ENCODE results near the gene TMED9. TPM values are rescaled to one million over a fixed set of nuclear protein-coding genes. Genes with fewer than 3 reads are reported as not detected.
A peak's percentile ranks its signal among the peaks of the same experiment; 100 is the strongest.

Gene TMED9
- total and polyA plus RNA-seq, 9 of the 15 experiments (the other 6 are each of a cell fraction or from before 2014, with no cell fraction given) = 43.7 to 301 (median 90.0) TPM

DNA sequence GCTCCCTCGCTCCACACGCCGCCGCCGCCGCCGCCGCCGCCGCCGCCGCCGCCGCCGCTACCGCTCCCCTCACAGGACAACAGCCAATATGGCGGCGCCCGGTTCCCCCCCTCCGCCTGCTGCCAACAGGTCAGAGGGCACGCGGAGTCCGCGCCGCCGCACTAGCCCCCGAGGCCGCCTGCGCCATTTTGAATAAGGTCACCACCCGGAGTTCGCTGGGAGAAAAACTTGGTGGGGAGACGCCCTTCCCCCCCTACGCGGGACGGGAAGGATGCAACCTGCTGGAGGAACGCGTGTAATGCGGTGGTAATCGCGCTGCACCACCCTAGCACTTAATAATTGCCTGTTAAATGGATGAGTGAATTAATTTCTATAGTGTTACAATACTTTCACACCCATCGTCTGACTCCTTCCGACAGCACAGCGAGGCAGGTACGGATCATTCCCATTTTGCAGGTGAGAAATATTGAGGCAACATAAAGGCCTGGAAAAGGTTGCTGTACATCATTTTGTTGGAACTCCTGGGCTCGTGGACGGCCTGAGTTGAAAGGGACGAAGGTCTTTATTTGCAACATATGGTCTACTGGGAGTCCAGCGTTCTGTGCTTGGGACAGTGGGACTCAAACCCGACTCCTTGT lies 37.4 kb upstream of the TMED9 start, which contains the start of gene FAM193B (continued):
- TF ChIP-seq, protein P1, sequence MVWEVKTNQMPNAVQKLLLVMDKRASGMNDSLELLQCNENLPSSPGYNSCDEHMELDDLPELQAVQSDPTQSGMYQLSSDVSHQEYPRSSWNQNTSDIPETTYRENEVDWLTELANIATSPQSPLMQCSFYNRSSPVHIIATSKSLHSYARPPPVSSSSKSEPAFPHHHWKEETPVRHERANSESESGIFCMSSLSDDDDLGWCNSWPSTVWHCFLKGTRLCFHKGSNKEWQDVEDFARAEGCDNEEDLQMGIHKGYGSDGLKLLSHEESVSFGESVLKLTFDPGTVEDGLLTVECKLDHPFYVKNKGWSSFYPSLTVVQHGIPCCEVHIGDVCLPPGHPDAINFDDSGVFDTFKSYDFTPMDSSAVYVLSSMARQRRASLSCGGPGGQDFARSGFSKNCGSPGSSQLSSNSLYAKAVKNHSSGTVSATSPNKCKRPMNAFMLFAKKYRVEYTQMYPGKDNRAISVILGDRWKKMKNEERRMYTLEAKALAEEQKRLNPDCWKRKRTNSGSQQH (CRISPR knock-in tag; IDR thresholded peaks at IDR 0.05) = no peak
- TF ChIP-seq BACH1 (tag; IDR thresholded peaks at IDR 0.05) (no peak; the same call in 1 of the 2 replicates), RBM25 (IDR thresholded peaks at IDR 0.05; ENCODE audit: low read depth, low read length, severe bottlenecking) (peak; percentile 91), KDM4B (IDR thresholded peaks at IDR 0.05; ENCODE audit: borderline replicate concordance in 2 of 2, low read depth in 1 of 2) (peak in 1 of 2 experiments; percentile 57; a peak in 1 of 4 replicates), ZNF668 (CRISPR knock-in tag; IDR thresholded peaks at IDR 0.05) (no peak), MAZ (CRISPR knock-in tag; conservative IDR thresholded peaks at IDR 0.05 in 1 of 2, IDR thresholded peaks at IDR 0.05 in 1 of 2) (peak; percentile 68 to 74), PPARD (CRISPR knock-in tag; IDR thresholded peaks at IDR 0.05) (no peak), ELF2 (CRISPR knock-in tag; IDR thresholded peaks at IDR 0.05) (no peak), SMAD4 (CRISPR knock-in tag; conservative IDR thresholded peaks at IDR 0.05) (0 out of 2 replicates have a peak, but pooled peaks have one; percentile 48), ZFX (CRISPR knock-in tag; IDR thresholded peaks at IDR 0.05) (peak; percentile 40), PBX2 (CRISPR knock-in tag; IDR thresholded peaks at IDR 0.05; ENCODE audit: low read depth) (no peak), PBX2 (tag; conservative IDR thresholded peaks at IDR 0.05; ENCODE audit: low read depth) (no peak), THAP12 (CRISPR knock-in tag; IDR thresholded peaks at IDR 0.05) (no peak), HMGN3 (IDR thresholded peaks at IDR 0.05; ENCODE audit: borderline replicate concordance, extremely low read depth, insufficient read length, low read depth, low read length) (peak; percentile 67), MTA3 (IDR thresholded peaks at IDR 0.05; ENCODE audit: borderline replicate concordance) (peak; percentile 72; the same call in 1 of the 2 replicates)
- TF ChIP-seq, protein P2, sequence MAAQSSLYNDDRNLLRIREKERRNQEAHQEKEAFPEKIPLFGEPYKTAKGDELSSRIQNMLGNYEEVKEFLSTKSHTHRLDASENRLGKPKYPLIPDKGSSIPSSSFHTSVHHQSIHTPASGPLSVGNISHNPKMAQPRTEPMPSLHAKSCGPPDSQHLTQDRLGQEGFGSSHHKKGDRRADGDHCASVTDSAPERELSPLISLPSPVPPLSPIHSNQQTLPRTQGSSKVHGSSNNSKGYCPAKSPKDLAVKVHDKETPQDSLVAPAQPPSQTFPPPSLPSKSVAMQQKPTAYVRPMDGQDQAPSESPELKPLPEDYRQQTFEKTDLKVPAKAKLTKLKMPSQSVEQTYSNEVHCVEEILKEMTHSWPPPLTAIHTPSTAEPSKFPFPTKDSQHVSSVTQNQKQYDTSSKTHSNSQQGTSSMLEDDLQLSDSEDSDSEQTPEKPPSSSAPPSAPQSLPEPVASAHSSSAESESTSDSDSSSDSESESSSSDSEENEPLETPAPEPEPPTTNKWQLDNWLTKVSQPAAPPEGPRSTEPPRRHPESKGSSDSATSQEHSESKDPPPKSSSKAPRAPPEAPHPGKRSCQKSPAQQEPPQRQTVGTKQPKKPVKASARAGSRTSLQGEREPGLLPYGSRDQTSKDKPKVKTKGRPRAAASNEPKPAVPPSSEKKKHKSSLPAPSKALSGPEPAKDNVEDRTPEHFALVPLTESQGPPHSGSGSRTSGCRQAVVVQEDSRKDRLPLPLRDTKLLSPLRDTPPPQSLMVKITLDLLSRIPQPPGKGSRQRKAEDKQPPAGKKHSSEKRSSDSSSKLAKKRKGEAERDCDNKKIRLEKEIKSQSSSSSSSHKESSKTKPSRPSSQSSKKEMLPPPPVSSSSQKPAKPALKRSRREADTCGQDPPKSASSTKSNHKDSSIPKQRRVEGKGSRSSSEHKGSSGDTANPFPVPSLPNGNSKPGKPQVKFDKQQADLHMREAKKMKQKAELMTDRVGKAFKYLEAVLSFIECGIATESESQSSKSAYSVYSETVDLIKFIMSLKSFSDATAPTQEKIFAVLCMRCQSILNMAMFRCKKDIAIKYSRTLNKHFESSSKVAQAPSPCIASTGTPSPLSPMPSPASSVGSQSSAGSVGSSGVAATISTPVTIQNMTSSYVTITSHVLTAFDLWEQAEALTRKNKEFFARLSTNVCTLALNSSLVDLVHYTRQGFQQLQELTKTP (IDR thresholded peaks at IDR 0.05; ENCODE audit: low read depth in 1 of 2, partially characterized antibody in 2 of 2) = peak in 1 of 2 experiments; percentile 52

All from K562 (cell line).